Naive thymus-derived CD4-positive, alpha-beta T cell (primary cell): ENCODE measurements around the gene BMP10. TPM values are rescaled to one million over a fixed set of nuclear protein-coding genes. Genes with fewer than 3 reads are reported as not detected.

ENCODE experiments used
- ATAC-seq: fragments of 150-1000 bp; cut with Tn5 transposase; 2 replicates; pipeline ENCODE4 v1.10.0; 2021; ENCODE audit warnings: mild to moderate bottlenecking, moderate library complexity
- CTCF ChIA-PET: fragments of 350-600 bp; sonication (Branson Sonifier 250); formaldehyde crosslinking; loops from one replicate; lab custom pipeline; 2021; ENCODE audit warnings: antibody characterized with exemption; lab: Charles Lee
- POLR2A ChIA-PET: fragments of 350-600 bp; sonication (Branson Sonifier 250); formaldehyde crosslinking; loops from one replicate; lab custom pipeline; 2021; ENCODE audit warnings: antibody characterized with exemption, inconsistent platforms; lab: Charles Lee
- DNase-seq, 9 donors: peaks; one replicate each; pipeline versions ENCODE4 v3.0.0 to v3.0.0-alpha.2; 2020 to 2022; ENCODE audit warnings: mixed read lengths in 1 of 9
- H3K27ac ChIP-seq: one replicate; pipeline ENCODE4 v1.7.0; 2013; ENCODE audit warnings: mild to moderate bottlenecking, low read depth, low read length, moderate library complexity
- H3K27me3 ChIP-seq, 2 donors: one replicate each; pipeline ENCODE4 v1.7.0; 2013; ENCODE audit warnings: low read length in 2 of 2, mild to moderate bottlenecking in 2 of 2, moderate library complexity in 2 of 2; ENCODE audit not compliant: control insufficient read depth in 2 of 2, insufficient read depth in 2 of 2
- H3K36me3 ChIP-seq, 3 experiments: 1 replicate in 2 of 3; 2 replicates in 1 of 3; pipeline ENCODE4 v1.7.0; 2013; ENCODE audit warnings: low read length in 3 of 3, mild to moderate bottlenecking in 3 of 3, moderate library complexity in 1 of 3; ENCODE audit not compliant: insufficient read depth in 3 of 3, control insufficient read depth in 2 of 3
- H3K4me1 ChIP-seq, 2 donors: one replicate each; pipeline ENCODE4 v1.7.0; 2013; ENCODE audit warnings: low read length in 2 of 2, mild to moderate bottlenecking in 2 of 2, moderate library complexity in 1 of 2; ENCODE audit not compliant: control insufficient read depth in 2 of 2, insufficient read depth in 2 of 2
- H3K4me3 ChIP-seq: 2 replicates; pipeline ENCODE4 v1.7.0; 2013; ENCODE audit warnings: mild to moderate bottlenecking, low read length
- H3K9me3 ChIP-seq, 3 experiments: 1 replicate in 2 of 3; 2 replicates in 1 of 3; pipeline ENCODE4 v1.7.0; 2013; ENCODE audit warnings: low read length in 3 of 3; ENCODE audit not compliant: control insufficient read depth in 2 of 3
- H3K27ac Mint-ChIP-seq, 9 donors: one replicate each; pipeline ENCODE4 v1.8.0; 2020 to 2022; ENCODE audit warnings: mixed read lengths in 9 of 9, mild to moderate bottlenecking in 8 of 9, moderate library complexity in 5 of 9, inconsistent platforms in 2 of 9
- H3K27me3 Mint-ChIP-seq, 5 donors: one replicate each; pipeline ENCODE4 v1.8.0; 2021 to 2022; ENCODE audit warnings: mixed read lengths in 5 of 5, mild to moderate bottlenecking in 1 of 5
- H3K36me3 Mint-ChIP-seq, 5 donors: one replicate each; pipeline ENCODE4 v1.8.0; 2020 to 2022; ENCODE audit warnings: mixed read lengths in 5 of 5, mild to moderate bottlenecking in 3 of 5, inconsistent platforms in 1 of 5
- H3K4me1 Mint-ChIP-seq, 7 donors: one replicate each; pipeline ENCODE4 v1.8.0; 2020 to 2022; ENCODE audit warnings: mixed read lengths in 7 of 7, mild to moderate bottlenecking in 3 of 7, inconsistent platforms in 1 of 7
- H3K4me3 Mint-ChIP-seq, 10 donors: one replicate each; pipeline ENCODE4 v1.8.0; 2020 to 2022; ENCODE audit warnings: mild to moderate bottlenecking in 10 of 10, mixed read lengths in 10 of 10, moderate library complexity in 6 of 10, inconsistent platforms in 2 of 10
- H3K9me3 Mint-ChIP-seq, 11 donors: one replicate each; pipeline ENCODE4 v1.8.0; 2020 to 2022; ENCODE audit warnings: mixed read lengths in 11 of 11, mild to moderate bottlenecking in 4 of 11, inconsistent platforms in 1 of 11, moderate library complexity in 1 of 11
- intact Hi-C, 2 donors: fragments of 100-400 bp; cut with micrococcal nuclease; formaldehyde crosslinking; loops; one replicate each; pipeline ENCODE4 v1.15.1; 2023
- polyA plus RNA-seq, 2 donors: library from polyadenylated mRNA; unstranded; fragments of 300-500 nt; fragmentation: Illumina TruSeq; gene quantifications; one replicate each; pipeline ENCODE4 v1.2.3, GENCODE V29; 2021
- total RNA-seq, 6 experiments: library from RNA in 5 of 6; stranded (reverse) in 5 of 6; gene quantifications; 1 replicate in 5 of 6; 2 replicates in 1 of 6; pipeline ENCODE4 v1.2.3 and lab custom pipeline; 2021 to 2026

Gene BMP10
- total and polyA plus RNA-seq, 7 experiments from 2014 or later: not detected

- ATAC-seq: no peak
- DNase-seq: no peak
- Histone ChIP-seq H3K4me1 (no peaks in the 10 kb centered on the region), H3K36me3 (no peaks in the 10 kb centered on the region), H3K4me3 (no peak overlapping the region), H3K27ac (no peak overlapping the region), H3K9me3 (no peaks in the 10 kb centered on the region), H3K27me3 (no peaks in the 10 kb centered on the region)
- intact Hi-C loops: no loop called here
- ChIA-PET POLR2A (no interaction called here), CTCF (interaction anchor here (1.1 kb wide), 1 partner anchor 20 kb away, joined by 3 read pairs; no protein-coding TSS in a partner anchor)
- Mint-ChIP-seq H3K4me3 (no peak overlapping the region), H3K27me3 (peaks cover 0 to 51% (median 0%) of the 10 kb centered on the region in 5 donors), H3K4me1 (peaks cover 0 to 4% (median 0%) of the 10 kb centered on the region in 7 donors), H3K36me3 (peaks cover 0 to 2% (median 0%) of the 10 kb centered on the region in 5 donors), H3K27ac (no peak overlapping the region), H3K9me3 (peaks cover 0 to 4% (median 0%) of the 10 kb centered on the region in 11 donors)
Measured at GRCh38 chr2:68888038-68888704, 17.0 kb upstream of the BMP10 start.

- Histone ChIP-seq H3K27ac (no peak overlapping the region), H3K36me3 (no peaks in the 10 kb centered on the region), H3K27me3 (no peaks in the 10 kb centered on the region), H3K4me1 (no peaks in the 10 kb centered on the region), H3K4me3 (no peak overlapping the region), H3K9me3 (no peaks in the 10 kb centered on the region)
- POLR2A ChIA-PET: no interaction called here
- intact Hi-C loops: no loop called here
- Mint-ChIP-seq H3K4me1 (no peaks in the 10 kb centered on the region), H3K9me3 (peaks cover 0 to 2% (median 0%) of the 10 kb centered on the region in 11 donors), H3K4me3 (no peak overlapping the region), H3K36me3 (no peaks in the 10 kb centered on the region), H3K27ac (no peak overlapping the region), H3K27me3 (peaks cover 0 to 47% (median 0%) of the 10 kb centered on the region in 5 donors)
- DNase-seq: no peak
- ATAC-seq: no peak
- CTCF ChIA-PET: no interaction called here
Measured at GRCh38 chr2:68885811-68886075, 14.5 kb upstream of the BMP10 start.

GRCh38 chr2:68885074-68885810, 14.0 kb upstream of the BMP10 start:
- Histone ChIP-seq H3K4me1 (no peaks in the 10 kb centered on the region), H3K27me3 (no peaks in the 10 kb centered on the region), H3K9me3 (no peaks in the 10 kb centered on the region), H3K4me3 (no peak overlapping the region), H3K36me3 (no peaks in the 10 kb centered on the region), H3K27ac (no peak overlapping the region)
- ChIA-PET CTCF (no interaction called here), POLR2A (no interaction called here)
- peaks cover 0 to 52% (median 0%) of the 10 kb centered on the region in 5 donors for H3K27me3 Mint-ChIP-seq
- intact Hi-C loops: no loop called here
- H3K4me1 Mint-ChIP-seq: no peaks in the 10 kb centered on the region
- no peaks in the 10 kb centered on the region for H3K36me3 Mint-ChIP-seq
- no peak overlapping the region for H3K27ac Mint-ChIP-seq
- H3K4me3 Mint-ChIP-seq: no peak overlapping the region
- ATAC-seq (no peak), DNase-seq (no peak)
- no peaks in the 10 kb centered on the region for H3K9me3 Mint-ChIP-seq

GRCh38 chr2:68880213-68880612, 9.0 kb upstream of the BMP10 start:
- intact Hi-C loops: no loop called here
- H3K27ac Mint-ChIP-seq: no peak overlapping the region
- CTCF ChIA-PET: interaction anchor here (1.6 kb wide), 1 partner anchor 45 kb away, joined by 6 read pairs; no protein-coding TSS in a partner anchor
- peaks cover 0 to 63% (median 5%) of the 10 kb centered on the region in 5 donors for H3K27me3 Mint-ChIP-seq
- ATAC-seq: no peak
- Histone ChIP-seq H3K9me3 (no peaks in the 10 kb centered on the region), H3K4me3 (no peak overlapping the region), H3K27me3 (no peaks in the 10 kb centered on the region), H3K4me1 (no peaks in the 10 kb centered on the region), H3K27ac (no peak overlapping the region), H3K36me3 (no peaks in the 10 kb centered on the region)
- DNase-seq: no peak
- no peaks in the 10 kb centered on the region for H3K9me3 Mint-ChIP-seq
- no peak overlapping the region for H3K4me3 Mint-ChIP-seq
- H3K36me3 Mint-ChIP-seq: no peaks in the 10 kb centered on the region
- H3K4me1 Mint-ChIP-seq: peaks cover 0 to 5% (median 0%) of the 10 kb centered on the region in 7 donors
- POLR2A ChIA-PET: interaction anchor here (0.5 kb wide), 1 partner anchor 1670 kb away, joined by 5 read pairs; no protein-coding TSS in a partner anchor

- ATAC-seq (no peak), DNase-seq (no peak)
- intact Hi-C loops: no loop called here
- Mint-ChIP-seq H3K4me3 (no peak overlapping the region), H3K4me1 (peaks cover 0 to 5% (median 0%) of the 10 kb centered on the region in 7 donors), H3K9me3 (no peaks in the 10 kb centered on the region), H3K27me3 (peaks cover 0 to 58% (median 5%) of the 10 kb centered on the region in 5 donors), H3K27ac (no peak overlapping the region), H3K36me3 (no peaks in the 10 kb centered on the region)
- Histone ChIP-seq H3K9me3 (no peaks in the 10 kb centered on the region), H3K27me3 (no peaks in the 10 kb centered on the region), H3K4me1 (no peaks in the 10 kb centered on the region), H3K4me3 (no peak overlapping the region), H3K27ac (no peak overlapping the region), H3K36me3 (no peaks in the 10 kb centered on the region)
- ChIA-PET CTCF (interaction anchor here (1.6 kb wide), 1 partner anchor 46 kb away, joined by 6 read pairs; no protein-coding TSS in a partner anchor), POLR2A (no interaction called here)
Measured at GRCh38 chr2:68879296-68879695, 8.1 kb upstream of the BMP10 start.

- Mint-ChIP-seq H3K27ac (no peak overlapping the region), H3K4me1 (peaks cover 0 to 5% (median 0%) of the 10 kb centered on the region in 7 donors), H3K4me3 (no peak overlapping the region), H3K27me3 (peaks cover 0 to 54% (median 5%) of the 10 kb centered on the region in 5 donors), H3K9me3 (no peaks in the 10 kb centered on the region), H3K36me3 (no peaks in the 10 kb centered on the region)
- H3K9me3 ChIP-seq: no peaks in the 10 kb centered on the region
- no peak overlapping the region for H3K4me3 ChIP-seq
- no peaks in the 10 kb centered on the region for H3K4me1 ChIP-seq
- POLR2A ChIA-PET: no interaction called here
- no peaks in the 10 kb centered on the region for H3K27me3 ChIP-seq
- no peak overlapping the region for H3K27ac ChIP-seq
- DNase-seq (no peak), ATAC-seq (no peak)
- intact Hi-C loops: no loop called here
- CTCF ChIA-PET: no interaction called here
- no peaks in the 10 kb centered on the region for H3K36me3 ChIP-seq
Measured at GRCh38 chr2:68878753-68879152, 7.6 kb upstream of the BMP10 start.
